Muscle of leg (tissue), 11 donors: ENCODE results near the gene TMEM8B. TPM values are rescaled to one million over a fixed set of nuclear protein-coding genes. Genes with fewer than 3 reads are reported as not detected.
"Not testable (repeated sequence)": the region's sequence is repeated elsewhere in the genome, so short reads cannot be mapped to it uniquely, and the experiment has no call there.

Source experiments
- DNase-seq: peaks from one replicate; pipeline ENCODE4 v3.0.0; 2013
- H3K27ac ChIP-seq: one replicate; pipeline ENCODE4 v1.5.1; 2013; ENCODE audit warnings: mild to moderate bottlenecking, low read length, control low read depth
- H3K27me3 ChIP-seq: one replicate; pipeline ENCODE4 v1.6.1; 2013; ENCODE audit warnings: low read length; ENCODE audit not compliant: control insufficient read depth, insufficient read depth
- H3K36me3 ChIP-seq: one replicate; pipeline ENCODE4 v1.6.1; 2013; ENCODE audit warnings: low read length; ENCODE audit not compliant: control insufficient read depth, insufficient read depth
- H3K4me1 ChIP-seq: one replicate; pipeline ENCODE4 v1.6.1; 2013; ENCODE audit warnings: low read length; ENCODE audit not compliant: control insufficient read depth, insufficient read depth
- H3K4me3 ChIP-seq: one replicate; pipeline ENCODE4 v1.5.1; 2013; ENCODE audit warnings: low read length, control low read depth
- H3K9me3 ChIP-seq: replicated peaks from 2 replicates; pipeline ENCODE4 v1.6.1; 2013; ENCODE audit warnings: low read depth, low read length; ENCODE audit not compliant: control insufficient read depth
- WGBS: methylation state at CpG from one replicate; pipeline ENCODE4 v1.1.5; 2013; ENCODE audit warnings: missing lambda C conversion rate; ENCODE audit not compliant: insufficient coverage; 5-methylcytosine and 5-hydroxymethylcytosine counted together
- polyA plus RNA-seq, 8 donors: library from polyadenylated mRNA; unstranded; fragments of 120-200 nt; gene quantifications; one replicate each; pipeline versions ENCODE4 v1.2.1 to v1.2.3, GENCODE V29; 2013; ENCODE audit warnings: inconsistent platforms in 1 of 8, low replicate concordance in 1 of 8; ENCODE audit not compliant: insufficient read length in 8 of 8, insufficient read depth in 1 of 8
- total RNA-seq: library from RNA; stranded (reverse); fragments of 120-200 nt; gene quantifications from one replicate; pipeline ENCODE4 v1.2.4, GENCODE V29; 2013

Gene TMEM8B
- total and polyA plus RNA-seq, 9 donors = 5.1 to 22.3 (median 17.9) TPM

GRCh38 chr9:35912791-35913400, 83.9 kb downstream of the TMEM8B start:
- no peak overlapping the region for H3K27ac ChIP-seq
- no peaks in the 10 kb centered on the region for H3K9me3 ChIP-seq
- H3K4me1 ChIP-seq = peaks cover 44% of the 10 kb centered on the region
- no peaks in the 10 kb centered on the region for H3K27me3 ChIP-seq
- 83% methylated on average over 7 of the region's 10 CpGs for WGBS
- H3K4me3 ChIP-seq = no peak overlapping the region
- no peak for DNase-seq
- H3K36me3 ChIP-seq = no peaks in the 10 kb centered on the region

- DNase-seq, H3K27ac ChIP-seq, H3K27me3 ChIP-seq, H3K9me3 ChIP-seq, H3K36me3 ChIP-seq, H3K4me3 ChIP-seq: not testable (repeated sequence)
- H3K4me1 ChIP-seq = peaks cover 41% of the 10 kb centered on the region
Observed at GRCh38 chr9:35913429-35913828, 84.4 kb downstream of the TMEM8B start.

GRCh38 chr9:35914301-35914807, 85.3 kb downstream of the TMEM8B start:
- 43% methylated on average over 1 of the region's 9 CpGs for WGBS
- Histone ChIP-seq H3K27me3 (no peaks in the 10 kb centered on the region), H3K36me3 (no peaks in the 10 kb centered on the region), H3K9me3 (no peaks in the 10 kb centered on the region), H3K27ac (peak overlapping the region; percentile 65), H3K4me1 (peaks cover 32% of the 10 kb centered on the region), H3K4me3 (no peak overlapping the region)
- peak; percentile 69 for DNase-seq

Other genes with a start within 250 kb of the TMEM8B start
- gene TESK1, start 224.0 kb upstream of the TMEM8B start, total RNA-seq = 12.8 TPM
- gene TESK1, start 224.0 kb upstream of the TMEM8B start, polyA plus RNA-seq = 10 to 100 TPM; 29.2 to 47.3 (median 39.9) TPM
- 1.6 TPM for gene CD72, start 210.8 kb upstream of the TMEM8B start, total RNA-seq
- gene CD72, start 210.8 kb upstream of the TMEM8B start, polyA plus RNA-seq = 1 to 10 TPM; 1.2 to 2.9 (median 1.8) TPM
- 0.09 TPM for gene SIT1, start 178.3 kb upstream of the TMEM8B start, total RNA-seq
- gene SIT1, start 178.3 kb upstream of the TMEM8B start, polyA plus RNA-seq = 1 to 10 TPM in 1 of 8 donors, under 1 TPM in 4, not detected in 3; 0.09 to 1.7 (median 0.27) TPM
- gene RMRP, start 171.2 kb upstream of the TMEM8B start, total RNA-seq = 19,485 TPM
- not detected for gene RMRP, start 171.2 kb upstream of the TMEM8B start, polyA plus RNA-seq
- 14.4 TPM for gene CCDC107, start 170.9 kb upstream of the TMEM8B start, total RNA-seq
- 10 to 100 TPM; 16.0 to 23.6 (median 18.0) TPM for gene CCDC107, start 170.9 kb upstream of the TMEM8B start, polyA plus RNA-seq
- 1.4 TPM for gene ARHGEF39, start 164.0 kb upstream of the TMEM8B start, total RNA-seq
- gene ARHGEF39, start 164.0 kb upstream of the TMEM8B start, polyA plus RNA-seq = 1 to 10 TPM; 3.9 to 7.7 (median 5.6) TPM
- gene CA9, start 155.3 kb upstream of the TMEM8B start, total RNA-seq = 0.49 TPM
- 1 to 10 TPM in 2 of 8 donors, under 1 TPM in 6; 0.52 to 2.4 (median 0.71) TPM for gene CA9, start 155.3 kb upstream of the TMEM8B start, polyA plus RNA-seq
- 5,909 TPM for gene TPM2, start 139.3 kb upstream of the TMEM8B start, total RNA-seq
- gene TPM2, start 139.3 kb upstream of the TMEM8B start, polyA plus RNA-seq = 1,000 to 10,000 TPM; 4,794 to 8,701 (median 8,114) TPM
- gene TLN1, start 97.0 kb upstream of the TMEM8B start, total RNA-seq = 78.0 TPM
- gene TLN1, start 97.0 kb upstream of the TMEM8B start, polyA plus RNA-seq = 100 to 1,000 TPM in 7 of 8 donors, 10 to 100 TPM in 1; 90.7 to 133 (median 118) TPM
- gene CREB3, start 96.6 kb upstream of the TMEM8B start, total RNA-seq = 27.0 TPM
- gene CREB3, start 96.6 kb upstream of the TMEM8B start, polyA plus RNA-seq = 10 to 100 TPM; 23.5 to 30.7 (median 26.4) TPM
- 42.9 TPM for gene GBA2, start 80.0 kb upstream of the TMEM8B start, total RNA-seq
- gene GBA2, start 80.0 kb upstream of the TMEM8B start, polyA plus RNA-seq = 10 to 100 TPM; 44.7 to 82.5 (median 62.0) TPM
- gene RGP1, start 79.9 kb upstream of the TMEM8B start, total RNA-seq = 11.4 TPM
- 10 to 100 TPM; 15.5 to 23.6 (median 19.7) TPM for gene RGP1, start 79.9 kb upstream of the TMEM8B start, polyA plus RNA-seq
- gene MSMP, start 75.0 kb upstream of the TMEM8B start, total RNA-seq = 0.18 TPM
- under 1 TPM in 2 of 8 donors, not detected in 6; 0.42 to 0.50 TPM for gene MSMP, start 75.0 kb upstream of the TMEM8B start, polyA plus RNA-seq
- gene NPR2, start 37.6 kb upstream of the TMEM8B start, total RNA-seq = 16.8 TPM
- gene NPR2, start 37.6 kb upstream of the TMEM8B start, polyA plus RNA-seq = 10 to 100 TPM; 21.6 to 37.3 (median 27.1) TPM
- 1.5 TPM for gene SPAG8, start 17.0 kb upstream of the TMEM8B start, total RNA-seq
- gene SPAG8, start 17.0 kb upstream of the TMEM8B start, polyA plus RNA-seq = 1 to 10 TPM; 1.3 to 3.1 (median 2.1) TPM
- gene HINT2, start 14.2 kb upstream of the TMEM8B start, total RNA-seq = 33.6 TPM
- 10 to 100 TPM; 24.5 to 35.6 (median 30.0) TPM for gene HINT2, start 14.2 kb upstream of the TMEM8B start, polyA plus RNA-seq
- not detected for gene FAM221B, start 496 bp upstream of the TMEM8B start, total RNA-seq
- under 1 TPM; 0.08 to 0.26 (median 0.20) TPM for gene FAM221B, start 496 bp upstream of the TMEM8B start, polyA plus RNA-seq
- not detected for gene OR13J1, start 41.2 kb downstream of the TMEM8B start, total RNA-seq
- gene OR13J1, start 41.2 kb downstream of the TMEM8B start, polyA plus RNA-seq = under 1 TPM in 5 of 8 donors, not detected in 3; 0.07 to 0.29 (median 0.13) TPM
- 1.2 TPM for gene HRCT1, start 77.0 kb downstream of the TMEM8B start, total RNA-seq
- 1 to 10 TPM in 7 of 8 donors, under 1 TPM in 1; 0.82 to 1.9 (median 1.4) TPM for gene HRCT1, start 77.0 kb downstream of the TMEM8B start, polyA plus RNA-seq
- gene SPAAR, start 80.3 kb downstream of the TMEM8B start, total RNA-seq = 0.89 TPM
- gene SPAAR, start 80.3 kb downstream of the TMEM8B start, polyA plus RNA-seq = 1 to 10 TPM; 1.4 to 2.3 (median 1.9) TPM
- not detected for gene OR2S2, start 128.9 kb downstream of the TMEM8B start, total RNA-seq
- gene OR2S2, start 128.9 kb downstream of the TMEM8B start, polyA plus RNA-seq = under 1 TPM in 1 of 8 donors, not detected in 7; 0.11 TPM
- 15.3 TPM for gene RECK, start 207.7 kb downstream of the TMEM8B start, total RNA-seq
- 10 to 100 TPM; 18.9 to 45.7 (median 26.7) TPM for gene RECK, start 207.7 kb downstream of the TMEM8B start, polyA plus RNA-seq